Superior temporal gyrus (tissue), 1 donor: ENCODE results near the gene TAP1.

Experiments
- DNase-seq: peaks from one replicate; pipeline ENCODE4 v3.0.0-alpha.2; 2016; ENCODE audit errors: extremely low spot score

TAP1 gene

DNA sequence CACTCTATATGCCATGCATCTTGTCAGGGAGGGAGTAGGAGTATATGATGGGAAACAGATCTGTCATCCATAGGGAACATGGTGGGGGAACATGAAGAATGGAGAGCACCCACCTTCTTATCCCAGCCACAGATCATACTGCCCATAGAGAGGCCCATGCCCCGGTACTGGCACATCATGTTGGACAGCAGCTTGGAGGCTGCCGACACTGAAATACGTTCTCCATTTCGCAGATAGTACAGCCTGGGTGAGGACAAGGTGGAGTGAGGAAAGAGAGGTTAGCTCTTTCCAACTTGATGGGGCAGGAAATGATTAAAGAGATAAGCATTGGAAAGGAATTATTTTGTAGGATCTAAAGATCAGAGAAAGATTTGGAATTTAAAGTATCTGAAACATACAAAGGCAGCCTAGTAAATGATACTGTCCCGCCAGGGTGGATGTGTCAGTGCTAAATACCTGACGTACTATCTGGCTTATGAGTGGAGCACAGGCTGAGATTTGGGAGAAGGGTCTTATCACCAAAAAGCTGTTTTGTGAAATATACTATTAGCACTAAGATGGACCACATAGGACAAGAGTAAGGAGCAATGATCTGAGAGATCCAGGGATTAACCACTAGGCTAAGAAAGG is 11.4 kb downstream of the TAP1 start:
- DNase-seq, result no peak

GRCh38 chr6:32840604-32841246 is 12.8 kb downstream of the TAP1 start:
- no peak for DNase-seq

DNA sequence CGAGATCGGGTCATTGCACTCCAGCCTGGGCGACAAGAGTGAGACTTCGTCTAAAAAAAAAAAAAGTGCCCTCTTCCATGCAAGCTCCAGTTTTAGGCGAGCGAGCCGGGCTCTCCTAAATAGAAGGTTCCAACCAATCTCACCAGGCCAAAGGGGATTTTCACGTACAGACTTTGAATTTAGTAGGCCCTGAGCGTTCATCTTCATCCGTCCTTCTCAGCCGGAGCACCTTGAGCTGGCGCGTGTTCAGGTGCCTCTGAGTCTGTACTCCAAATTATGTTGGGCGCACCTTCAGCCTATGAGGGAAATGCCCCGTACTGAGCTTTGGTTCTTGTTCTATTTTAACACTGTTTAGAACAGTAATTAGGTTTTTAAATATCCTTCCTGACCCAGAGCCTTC is 14.1 kb downstream of the TAP1 start:
- DNase-seq, result no peak

- peak; percentile 95 for DNase-seq
Observed at GRCh38 chr6:32838114-32838958, 15.2 kb downstream of the TAP1 start, which contains the start of gene TAP2. Gene TAP2, minus strand, starts transcription at chr6:32838739. Its CDS starts 506 bp downstream, at chr6:32838233.

GRCh38 chr6:32837651-32838113 is 15.8 kb downstream of the TAP1 start:
- no peak for DNase-seq

DNA sequence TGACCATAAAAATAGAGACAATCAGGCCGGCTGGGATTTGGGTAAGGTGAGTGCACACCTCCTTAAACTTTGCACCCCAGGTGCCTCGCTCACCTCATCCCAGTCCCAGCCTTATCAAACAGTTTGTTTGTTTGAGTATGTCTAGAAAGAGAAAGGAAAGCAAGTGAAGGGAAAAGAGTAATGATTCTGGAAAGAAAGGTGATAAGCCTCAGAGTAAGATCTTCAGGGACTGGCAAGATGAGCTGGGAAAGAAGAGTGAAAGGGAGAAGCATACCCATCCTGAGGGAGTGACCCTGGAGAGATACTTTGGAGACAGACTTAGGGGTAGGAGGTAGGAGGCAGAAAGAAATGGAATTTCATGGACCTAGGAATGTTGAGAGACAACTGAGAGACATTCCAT is 16.6 kb downstream of the TAP1 start:
- no peak for DNase-seq

DNA sequence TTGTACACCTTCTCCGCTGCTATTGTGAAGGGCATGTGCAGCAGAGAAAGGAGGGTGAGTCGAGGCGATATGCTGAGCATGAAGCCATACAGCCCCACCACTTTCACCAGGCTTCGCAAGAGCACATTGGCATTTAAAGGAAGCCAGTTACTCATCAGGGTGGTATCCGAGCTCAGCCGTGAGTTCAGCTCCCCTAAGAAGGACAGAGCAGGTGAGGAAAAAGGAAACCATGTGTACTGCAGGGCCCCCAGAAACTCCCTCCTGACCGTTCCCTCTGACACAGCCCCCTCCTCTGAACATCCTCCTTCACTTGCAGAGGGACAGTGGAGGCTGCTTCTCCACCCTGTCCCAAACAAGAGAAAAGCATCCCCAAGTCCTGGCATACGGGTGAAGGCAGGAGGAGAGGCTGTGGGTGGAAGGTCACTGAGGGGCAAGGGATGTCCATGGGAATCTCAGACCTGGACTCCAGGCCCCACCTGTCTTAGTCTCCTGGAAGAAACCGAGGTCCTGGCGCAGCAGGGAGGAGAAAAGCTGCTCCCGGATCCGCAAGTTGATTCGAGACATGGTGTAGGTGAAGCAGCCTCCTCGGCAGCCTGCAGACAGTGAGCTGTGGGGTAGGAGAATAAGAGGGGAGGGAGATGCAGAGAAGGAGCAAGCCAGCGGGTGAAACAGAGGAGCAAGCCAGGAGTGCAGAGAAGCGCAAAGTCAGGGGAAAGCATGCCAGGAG is 18.2 kb downstream of the TAP1 start:
- DNase-seq, result no peak

DNA sequence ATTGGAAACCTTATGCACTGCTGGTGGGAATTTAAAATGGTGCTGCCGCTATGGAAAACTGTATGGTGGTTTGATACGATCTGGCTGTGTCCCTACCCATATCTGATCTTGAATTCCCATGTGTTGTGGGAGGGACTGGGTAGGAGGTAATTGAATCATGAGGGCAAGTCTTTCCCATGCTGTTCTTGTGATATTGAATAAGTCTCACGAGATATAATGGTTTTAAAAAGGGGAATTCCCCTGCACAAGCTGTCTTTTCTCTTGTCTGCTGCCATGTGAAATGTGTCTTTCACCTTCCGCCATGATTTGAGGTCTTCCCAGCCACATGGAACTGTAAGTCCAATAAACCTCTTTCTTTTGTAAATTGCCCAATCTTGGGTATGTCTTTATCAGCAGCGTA is 19.8 kb downstream of the TAP1 start:
- no peak for DNase-seq

DNA sequence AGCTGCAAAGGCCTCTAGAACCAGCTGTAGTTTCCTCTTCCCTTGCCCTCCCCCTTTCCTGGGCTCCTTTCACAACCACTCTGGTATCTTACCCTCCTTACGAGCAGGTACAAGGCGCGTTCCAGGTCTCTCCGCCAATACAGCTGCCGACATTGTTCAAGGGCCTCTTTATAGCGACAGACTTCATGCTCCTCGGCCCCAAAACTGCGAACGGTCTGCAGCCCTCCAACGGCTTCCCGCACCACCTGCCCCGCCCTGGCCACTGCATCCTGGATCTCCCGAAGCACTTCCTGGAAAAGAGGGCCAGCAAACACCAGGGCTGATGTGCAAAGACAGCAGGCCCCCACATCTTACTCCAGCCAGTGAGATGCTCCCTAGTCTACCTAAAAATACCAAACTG is 21.0 kb downstream of the TAP1 start:
- no peak for DNase-seq

DNA sequence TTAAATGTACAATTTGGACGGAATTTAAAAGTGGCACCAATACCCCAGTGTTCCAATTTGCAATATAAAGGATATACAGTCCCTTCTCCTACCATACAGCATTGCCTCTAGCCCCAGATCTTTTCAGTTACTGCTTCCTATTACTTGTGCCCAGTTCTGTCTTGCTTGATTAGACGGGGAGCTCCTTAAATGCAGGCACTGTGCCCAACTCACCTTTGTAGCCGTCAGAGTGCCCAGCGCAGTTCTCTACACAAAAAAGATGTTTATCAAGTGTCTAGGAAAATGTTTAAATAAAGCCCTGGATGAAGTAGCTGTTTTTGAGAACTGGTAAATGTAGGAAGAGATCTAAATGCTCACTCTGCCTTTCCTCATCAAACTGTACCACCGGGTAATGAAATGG is 22.6 kb downstream of the TAP1 start:
- DNase-seq, result no peak

DNA sequence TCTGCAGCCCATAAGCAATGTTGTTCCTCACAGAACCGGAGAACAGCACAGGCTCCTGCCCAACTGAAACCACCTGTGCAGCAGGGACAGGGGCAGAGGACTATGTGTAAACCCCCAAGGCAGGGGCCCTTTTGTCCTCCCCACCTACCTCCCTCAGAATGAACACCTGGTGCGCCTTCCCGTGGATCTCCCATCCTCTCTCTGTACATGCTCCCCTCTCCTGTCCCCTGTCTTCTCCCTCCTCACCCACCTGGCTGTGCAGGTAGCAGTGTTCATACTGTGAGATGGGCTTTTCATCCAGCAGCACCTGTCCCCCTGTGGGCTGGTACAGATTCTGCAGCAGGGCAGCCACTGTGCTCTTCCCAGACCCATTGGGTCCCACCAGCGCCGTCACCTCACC is 23.5 kb downstream of the TAP1 start:
- DNase-seq, result no peak

- no peak for DNase-seq
Observed at GRCh38 chr6:32829495-32829894, 24.0 kb downstream of the TAP1 start.

DNA sequence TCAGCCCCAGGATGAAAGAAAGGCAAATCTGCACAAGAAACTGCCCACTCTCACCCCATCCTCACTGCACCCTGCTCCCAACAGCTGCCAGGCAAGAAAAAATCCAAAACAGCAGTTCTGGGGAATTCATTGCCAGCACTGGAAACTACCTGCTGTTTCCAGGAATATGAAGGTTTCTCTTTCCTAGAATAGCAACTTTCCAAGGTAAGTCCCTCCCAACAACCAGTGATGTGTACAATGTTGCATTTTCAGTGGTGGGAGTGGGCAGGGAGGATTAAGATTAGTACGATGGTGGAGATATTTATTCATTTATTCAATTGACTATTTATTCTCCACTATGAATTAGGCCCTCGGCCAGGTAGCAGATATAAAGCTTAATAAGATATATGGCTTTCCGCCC is 26.5 kb downstream of the TAP1 start:
- no peak for DNase-seq

DNA sequence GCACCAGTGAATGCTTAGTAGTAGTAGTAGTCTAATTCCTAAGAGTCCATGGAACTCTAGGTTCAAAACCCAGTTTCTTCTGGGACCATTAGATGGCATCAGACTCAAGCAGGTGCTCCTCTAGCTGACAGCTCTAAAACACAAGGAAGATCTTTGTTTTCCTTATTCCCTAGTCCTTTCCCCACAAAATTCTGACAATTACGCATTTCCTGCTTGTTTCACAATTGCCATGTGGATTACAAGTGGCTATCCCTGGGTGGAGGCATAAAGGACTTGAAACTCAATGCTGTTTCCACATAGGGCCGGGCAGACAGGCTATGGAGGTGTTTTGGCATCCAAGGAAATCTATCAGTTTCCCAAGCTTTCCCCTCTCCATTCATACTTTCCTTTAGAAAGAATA is 27.5 kb downstream of the TAP1 start:
- DNase-seq, result peak; percentile 56

DNA sequence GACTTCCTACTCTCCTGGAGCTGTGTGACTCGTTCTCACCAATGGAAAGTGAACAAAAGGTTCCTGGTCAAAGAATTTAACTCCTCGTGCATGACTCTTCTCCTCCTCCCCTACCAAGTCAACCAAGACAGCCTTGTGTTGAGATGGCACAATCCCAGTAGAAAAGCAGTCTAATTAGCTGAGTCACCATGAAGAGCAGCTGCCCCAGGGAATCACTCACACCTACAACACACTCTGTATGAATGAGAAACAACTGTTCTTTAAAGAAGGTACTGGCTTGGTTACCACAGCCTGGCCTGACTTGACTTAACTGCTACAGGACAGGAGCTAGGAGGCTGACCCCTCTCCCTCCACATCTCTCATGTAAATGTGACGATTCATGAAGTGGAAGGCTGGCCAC is 33.8 kb downstream of the TAP1 start:
- DNase-seq, result no peak

GRCh38 chr6:32818867-32819266 is 34.6 kb downstream of the TAP1 start:
- DNase-seq, result no peak

DNA sequence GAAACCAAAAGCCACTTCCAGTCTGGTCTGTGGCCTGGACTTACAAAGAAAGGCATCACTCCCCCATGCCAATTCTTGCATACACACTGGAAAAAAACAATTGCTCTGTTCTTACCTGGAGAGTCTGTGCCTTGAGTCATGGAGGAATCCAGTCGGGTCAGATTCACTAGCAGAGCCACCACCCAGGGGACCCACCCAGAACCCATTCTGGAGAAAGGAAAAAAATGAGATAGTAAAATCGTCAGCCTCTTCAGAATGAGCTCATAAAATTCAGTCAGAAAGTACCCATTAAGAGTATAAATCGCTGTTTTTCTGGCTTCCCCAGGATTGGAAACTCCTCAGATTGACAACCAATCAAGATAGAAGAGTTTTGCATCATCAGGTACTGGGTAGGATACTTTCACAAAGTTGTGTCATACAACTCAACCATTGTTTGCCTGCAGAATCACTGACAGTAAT is 36.7 kb downstream of the TAP1 start, which contains the start of gene HLA-DOB:
Gene HLA-DOB (minus strand): TSS at position 257 of the 459 bp plus-strand sequence. CDS start 51 bp downstream, at position 206.
- peak; percentile 22 for DNase-seq

DNA sequence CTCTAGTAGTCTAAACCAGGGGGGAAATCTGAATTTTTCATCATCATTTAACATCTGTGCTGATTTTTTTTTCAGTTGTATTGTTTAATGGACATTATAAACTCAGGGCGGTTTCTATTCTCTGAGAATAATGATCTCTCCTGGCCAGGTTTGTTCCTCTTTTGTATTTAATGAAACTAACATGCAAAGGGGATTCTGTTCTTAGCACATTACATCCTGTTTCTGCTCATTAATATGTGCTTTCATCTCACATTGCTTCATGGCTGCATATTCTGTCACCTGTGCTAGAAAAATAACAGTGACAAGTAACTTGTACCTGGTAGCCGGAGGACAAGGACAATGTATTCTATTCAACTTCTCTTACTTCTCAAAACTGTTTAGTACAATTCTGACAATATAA is 37.5 kb downstream of the TAP1 start:
- DNase-seq, result no peak

GRCh38 chr6:32815115-32815514 is 38.4 kb downstream of the TAP1 start:
- DNase-seq, result no peak

DNA sequence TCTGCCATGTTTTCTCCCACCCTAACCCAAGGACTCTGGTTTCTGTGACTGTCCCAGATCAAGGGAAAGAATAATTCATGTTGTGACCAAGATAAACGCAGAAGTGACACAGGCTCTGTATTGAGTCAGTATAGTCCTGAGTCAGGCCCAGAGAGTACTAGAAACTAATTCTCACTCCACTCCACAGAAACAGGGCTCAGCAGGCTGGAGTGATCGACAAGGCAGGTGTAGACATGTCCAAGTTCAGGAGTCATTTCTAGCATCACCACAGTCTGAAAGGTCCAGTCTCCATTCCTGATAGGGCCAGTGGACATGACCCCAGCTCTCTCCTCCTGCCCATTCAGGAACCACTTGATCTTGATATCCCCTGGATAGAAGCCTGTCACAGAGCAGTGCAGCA is 39.4 kb downstream of the TAP1 start:
- no peak for DNase-seq

DNA sequence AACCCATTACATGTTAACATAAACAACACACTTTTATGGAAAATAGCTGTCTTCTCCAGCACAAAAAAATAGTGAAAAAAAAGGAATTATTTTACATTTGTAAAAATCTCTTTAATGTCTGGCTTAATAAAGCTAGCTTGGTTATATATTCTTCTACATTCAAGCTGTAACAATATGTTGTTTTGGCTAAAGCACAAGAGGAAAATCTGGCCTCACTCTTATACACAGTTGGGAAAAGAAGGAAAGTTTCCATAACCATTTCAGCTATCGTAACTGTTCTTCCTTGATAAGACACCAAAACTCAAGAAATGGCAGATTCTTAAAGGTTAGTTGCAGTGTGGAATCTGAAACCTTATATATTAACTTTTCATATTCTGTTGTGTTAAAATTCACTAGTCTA is 44.3 kb downstream of the TAP1 start:
- no peak for DNase-seq
